Right atrium auricular region (tissue), 2 donors: ENCODE measurements around the gene DGKG. TPM values are rescaled to one million over a fixed set of nuclear protein-coding genes. Genes with fewer than 3 reads are reported as not detected.

Experiments
- DNase-seq: peaks from one replicate; pipeline ENCODE4 v3.0.0-alpha.2; 2019; ENCODE audit warnings: low spot score
- H3K27ac ChIP-seq, 2 donors: fragments of 200-600 bp; sonication (generic); 1 replicate in 1 of 2; 2 replicates in 1 of 2; pipeline ENCODE4 v1.5.1; 2016 to 2019
- H3K27me3 ChIP-seq, 2 donors: fragments of 200-600 bp; sonication (generic); one replicate each; pipeline versions ENCODE4 v1.5.1 to v1.6.0; 2017 to 2019
- H3K36me3 ChIP-seq: fragments of 200-600 bp; sonication (generic); one replicate; pipeline ENCODE4 v1.5.1; 2016
- H3K4me1 ChIP-seq, 2 donors: fragments of 200-600 bp; sonication (generic); one replicate each; pipeline versions ENCODE4 v1.5.1 to v1.6.0; 2017 to 2019
- H3K4me3 ChIP-seq, 2 donors: fragments of 200-600 bp; sonication (generic); 1 replicate in 1 of 2; 2 replicates in 1 of 2; pipeline ENCODE4 v1.5.1; 2017 to 2019; ENCODE audit warnings: mild to moderate bottlenecking in 1 of 2, moderate library complexity in 1 of 2
- H3K9me3 ChIP-seq, 2 donors: fragments of 200-600 bp; sonication (generic); one replicate each; pipeline ENCODE4 v1.5.1; 2019
- total RNA-seq, 2 donors: library from RNA; depleted of rRNA; stranded (reverse); fragments of >200 nt; gene quantifications; one replicate each; pipeline ENCODE4 v1.1.0, GENCODE V29; 2016
- TF ChIP-seq, protein P1 (sequence below), 2 donors: fragments of 200-600 bp; sonication (generic); IDR thresholded peaks; one replicate each; pipeline ENCODE4 v1.5.1; 2019; ENCODE audit warnings: antibody characterized with exemption in 2 of 2

DGKG gene
- total RNA-seq, 2 donors from 2014 or later, result 25.1 to 27.4 TPM

DNA sequence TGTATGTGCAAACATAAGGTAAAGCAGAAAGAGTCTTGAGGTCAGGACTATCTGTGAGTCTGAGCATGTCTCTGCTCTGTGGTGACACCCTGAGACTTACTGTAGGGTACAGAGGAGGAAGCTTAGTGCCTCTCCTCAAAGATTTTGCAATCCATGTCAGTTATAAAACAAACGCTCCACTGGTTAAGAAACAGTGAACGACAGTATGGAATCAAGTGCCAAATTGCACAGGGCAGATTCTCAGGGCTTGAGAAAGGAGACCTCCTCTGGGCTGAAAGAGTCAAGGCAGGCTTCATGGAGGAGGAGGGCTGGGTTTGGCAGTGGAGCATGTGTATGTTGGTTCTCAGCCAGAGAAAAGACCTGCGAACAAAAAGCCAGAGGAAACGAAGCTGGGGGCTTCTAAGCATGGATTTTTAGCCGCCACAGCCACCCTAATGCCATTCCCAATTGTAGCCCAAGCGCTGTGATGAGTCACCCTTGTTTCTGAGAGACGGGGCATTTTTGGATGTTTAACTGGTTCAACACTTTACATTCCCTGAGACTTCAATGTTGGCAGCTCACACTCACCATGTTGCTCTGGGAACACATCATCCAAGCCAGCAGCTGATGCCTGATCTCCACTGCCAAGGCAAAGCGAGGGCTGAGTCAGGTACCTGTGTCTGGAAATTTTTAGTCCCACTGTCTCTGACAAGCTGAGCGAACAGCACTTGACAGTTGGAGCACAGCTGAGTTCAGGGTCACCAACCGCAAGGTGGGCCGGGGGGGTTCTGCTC is 3.4 kb upstream of the DGKG start:
- Histone ChIP-seq H3K9me3 (no peaks in the 10 kb centered on the region), H3K4me1 (peaks cover 0 to 44% of the 10 kb centered on the region in 2 donors), H3K4me3 (no peak overlapping the region), H3K36me3 (no peaks in the 10 kb centered on the region), H3K27me3 (no peaks in the 10 kb centered on the region), H3K27ac (peak overlapping the region; percentile 40 to 87)
- DNase-seq, result peak; percentile 59
- TF ChIP-seq, protein P1, sequence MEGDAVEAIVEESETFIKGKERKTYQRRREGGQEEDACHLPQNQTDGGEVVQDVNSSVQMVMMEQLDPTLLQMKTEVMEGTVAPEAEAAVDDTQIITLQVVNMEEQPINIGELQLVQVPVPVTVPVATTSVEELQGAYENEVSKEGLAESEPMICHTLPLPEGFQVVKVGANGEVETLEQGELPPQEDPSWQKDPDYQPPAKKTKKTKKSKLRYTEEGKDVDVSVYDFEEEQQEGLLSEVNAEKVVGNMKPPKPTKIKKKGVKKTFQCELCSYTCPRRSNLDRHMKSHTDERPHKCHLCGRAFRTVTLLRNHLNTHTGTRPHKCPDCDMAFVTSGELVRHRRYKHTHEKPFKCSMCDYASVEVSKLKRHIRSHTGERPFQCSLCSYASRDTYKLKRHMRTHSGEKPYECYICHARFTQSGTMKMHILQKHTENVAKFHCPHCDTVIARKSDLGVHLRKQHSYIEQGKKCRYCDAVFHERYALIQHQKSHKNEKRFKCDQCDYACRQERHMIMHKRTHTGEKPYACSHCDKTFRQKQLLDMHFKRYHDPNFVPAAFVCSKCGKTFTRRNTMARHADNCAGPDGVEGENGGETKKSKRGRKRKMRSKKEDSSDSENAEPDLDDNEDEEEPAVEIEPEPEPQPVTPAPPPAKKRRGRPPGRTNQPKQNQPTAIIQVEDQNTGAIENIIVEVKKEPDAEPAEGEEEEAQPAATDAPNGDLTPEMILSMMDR (IDR thresholded peaks at IDR 0.05), result no peak

DNA sequence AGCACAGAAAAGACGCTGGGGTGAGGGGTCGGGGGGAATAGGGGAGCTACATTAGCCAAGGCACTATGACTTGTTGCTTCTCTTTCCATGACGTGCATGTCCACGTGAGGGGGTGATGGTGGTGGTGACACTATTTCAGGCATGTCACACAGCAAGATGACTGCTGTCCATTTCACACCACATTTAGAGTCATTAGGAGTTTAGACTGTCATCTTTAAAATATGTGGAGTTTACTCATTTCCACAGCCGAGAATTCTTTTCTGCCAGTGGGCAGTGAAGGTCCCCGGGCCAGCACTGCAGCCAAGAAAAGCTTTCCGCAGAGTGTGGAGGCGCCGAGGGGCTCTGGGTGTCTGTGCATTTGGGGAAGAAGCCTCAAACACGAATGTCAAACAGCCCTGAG is 954 bp upstream of the DGKG start:
- Histone ChIP-seq H3K4me3 (no peak overlapping the region), H3K36me3 (no peaks in the 10 kb centered on the region)
- TF ChIP-seq, protein P1 (IDR thresholded peaks at IDR 0.05), result no peak

DNA sequence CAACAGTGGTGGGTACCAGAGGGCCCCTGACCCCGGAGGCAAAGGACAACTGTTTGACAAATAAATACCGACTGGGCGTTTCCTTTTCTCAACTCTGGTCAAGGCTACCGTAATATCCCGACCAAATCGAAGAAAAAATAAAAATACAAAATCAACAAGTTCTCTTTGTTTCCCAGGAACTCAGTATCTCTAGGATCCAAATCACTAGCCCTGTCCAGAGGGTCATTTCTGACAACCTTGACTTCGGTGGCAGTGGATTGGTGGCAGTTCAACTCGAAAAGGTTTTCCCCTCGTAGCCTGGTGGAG is 456 bp upstream of the DGKG start:
- H3K27ac ChIP-seq, result peak overlapping the region in 1 of 2 donors; percentile 86
- no peak for DNase-seq
- no peaks in the 10 kb centered on the region for H3K36me3 ChIP-seq
- H3K4me3 ChIP-seq, result peak overlapping the region; percentile 62 to 77
- no peaks in the 10 kb centered on the region for H3K9me3 ChIP-seq
- H3K4me1 ChIP-seq, result peaks cover 0 to 46% of the 10 kb centered on the region in 2 donors
- TF ChIP-seq, protein P1 (IDR thresholded peaks at IDR 0.05), result no peak
- H3K27me3 ChIP-seq, result no peaks in the 10 kb centered on the region

More for the DNA sequence above, 954 bp upstream of the DGKG start:
- Histone ChIP-seq H3K4me1 (peaks cover 0 to 46% of the 10 kb centered on the region in 2 donors), H3K27ac (peak overlapping the region in 1 of 2 donors; percentile 86), H3K27me3 (no peaks in the 10 kb centered on the region), H3K9me3 (no peaks in the 10 kb centered on the region)
- DNase-seq, result peak; percentile 58

DNA sequence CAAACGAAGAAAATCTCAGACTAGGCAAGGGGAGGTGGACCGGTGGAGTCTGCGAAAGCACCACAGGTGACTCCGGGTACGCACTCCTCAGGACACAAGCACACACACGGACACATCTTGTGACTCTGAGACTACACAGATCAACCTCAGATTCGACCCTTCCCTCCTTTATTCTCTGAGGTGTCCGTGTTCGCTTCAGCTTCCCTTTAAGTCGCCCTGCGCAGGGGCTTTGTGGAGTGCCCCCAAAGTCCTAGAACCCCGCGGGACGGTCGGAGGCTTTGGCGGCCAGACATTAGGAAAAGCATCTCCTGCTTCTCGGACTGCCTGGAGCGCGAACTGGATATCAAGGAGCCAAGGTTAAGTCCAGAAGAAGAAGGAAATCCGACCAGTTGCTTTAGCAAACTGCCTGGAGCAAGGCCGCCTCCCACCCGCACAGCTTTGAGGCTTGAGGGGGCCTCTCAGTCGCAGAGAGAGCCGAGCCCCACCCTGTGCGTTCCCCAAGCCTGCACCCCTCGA is 730 bp downstream of the DGKG start:
- DNase-seq, result peak; percentile 55
- Histone ChIP-seq H3K4me1 (peaks cover 0 to 46% of the 10 kb centered on the region in 2 donors), H3K27me3 (no peaks in the 10 kb centered on the region), H3K27ac (peak overlapping the region; percentile 64 to 86), H3K36me3 (no peaks in the 10 kb centered on the region), H3K4me3 (peak overlapping the region; percentile 62 to 77), H3K9me3 (no peaks in the 10 kb centered on the region)
- TF ChIP-seq, protein P1 (IDR thresholded peaks at IDR 0.05), result no peak

DNA sequence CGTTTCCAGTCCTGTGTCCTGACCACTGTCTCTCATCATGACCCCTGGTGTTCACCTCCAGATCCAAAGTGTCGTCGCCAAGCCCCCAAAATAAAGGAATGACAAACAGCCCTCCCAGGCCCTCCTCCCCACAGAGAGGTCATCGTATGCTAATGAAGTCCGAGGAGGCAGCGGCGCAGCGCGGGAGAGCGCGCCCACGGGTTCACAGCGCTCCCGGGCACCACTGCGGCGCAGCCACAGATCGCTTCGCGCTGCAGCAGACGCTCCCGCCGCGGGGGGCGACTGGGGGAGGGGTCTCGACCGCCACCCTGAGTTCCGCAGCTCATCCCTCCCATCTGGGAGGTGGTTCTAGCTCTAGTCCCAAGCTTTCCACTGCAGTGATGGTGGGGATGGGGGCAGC is 1.3 kb downstream of the DGKG start:
- DNase-seq, result peak; percentile 52
- H3K36me3 ChIP-seq, result no peaks in the 10 kb centered on the region
- peak overlapping the region; percentile 62 to 77 for H3K4me3 ChIP-seq
- H3K27me3 ChIP-seq, result no peaks in the 10 kb centered on the region
- peak overlapping the region; percentile 64 to 86 for H3K27ac ChIP-seq
- no peaks in the 10 kb centered on the region for H3K9me3 ChIP-seq
- peaks cover 0 to 41% of the 10 kb centered on the region in 2 donors for H3K4me1 ChIP-seq
- TF ChIP-seq, protein P1 (IDR thresholded peaks at IDR 0.05), result no peak
